Tibial artery (tissue), 4 donors: ENCODE results near the gene PRR9.

Experiments used
- DNase-seq, 2 donors: peaks; one replicate each; pipeline ENCODE4 v3.0.0-alpha.2; 2019
- H3K27ac ChIP-seq, 2 donors: fragments of 200-600 bp; sonication (generic) in 1 of 2; 1 replicate in 1 of 2; 2 replicates in 1 of 2; pipeline ENCODE4 v1.5.1; 2018 to 2019; ENCODE audit warnings: mild to moderate bottlenecking in 1 of 2
- H3K27me3 ChIP-seq, 2 donors: fragments of 200-600 bp; sonication (generic) in 1 of 2; one replicate each; pipeline versions ENCODE4 v1.5.1 to v1.6.0; 2016 to 2019
- H3K36me3 ChIP-seq, 3 donors: fragments of 200-600 bp; sonication (generic) in 2 of 3; one replicate each; pipeline ENCODE4 v1.5.1; 2016 to 2019; ENCODE audit warnings: mild to moderate bottlenecking in 2 of 3
- H3K4me1 ChIP-seq, 4 donors: fragments of 200-600 bp; sonication (generic) in 2 of 4; 1 replicate in 3 of 4; 2 replicates in 1 of 4; pipeline ENCODE4 v1.5.1; 2016 to 2019
- H3K4me3 ChIP-seq, 2 donors: fragments of 200-600 bp; sonication (generic) in 1 of 2; 1 replicate in 1 of 2; 2 replicates in 1 of 2; pipeline ENCODE4 v1.5.1; 2018 to 2019; ENCODE audit warnings: mild to moderate bottlenecking in 2 of 2
- H3K9me3 ChIP-seq, 3 donors: fragments of 200-600 bp; sonication (generic) in 1 of 3; one replicate each; pipeline ENCODE4 v1.5.1; 2016 to 2019
- CTCF ChIP-seq, 2 experiments: fragments of 200-600 bp in 1 of 2; fragments of 450-650 bp in 1 of 2; IDR thresholded peaks; one replicate each; pipeline ENCODE4 v1.5.1; 2017 to 2019; ENCODE audit warnings: antibody characterized with exemption in 2 of 2, mild to moderate bottlenecking in 1 of 2, moderate library complexity in 1 of 2
- intact Hi-C: fragments of 100-400 bp; cut with DNase I; formaldehyde crosslinking; loops from one replicate; pipeline ENCODE4 v1.15.0; 2023; ENCODE audit warnings: low total_unique reads

The PRR9 gene

GRCh38 chr1:153190373-153190772 is 27.0 kb upstream of the PRR9 start:
- TF ChIP-seq CTCF (IDR thresholded peaks at IDR 0.05), result no peak
- Histone ChIP-seq H3K4me1 (no peaks in the 10 kb centered on the region), H3K4me3 (no peak overlapping the region), H3K9me3 (peaks cover 0 to 5% (median 3%) of the 10 kb centered on the region in 3 donors), H3K36me3 (no peaks in the 10 kb centered on the region), H3K27me3 (peaks cover 0 to 2% of the 10 kb centered on the region in 2 donors), H3K27ac (no peak overlapping the region)
- intact Hi-C loops, result no loop called here
- DNase-seq, result no peak

- intact Hi-C loops, result no loop called here
- Histone ChIP-seq H3K27me3 (peaks cover 0 to 2% of the 10 kb centered on the region in 2 donors), H3K4me1 (no peaks in the 10 kb centered on the region), H3K27ac (no peak overlapping the region), H3K36me3 (no peaks in the 10 kb centered on the region), H3K9me3 (no peaks in the 10 kb centered on the region), H3K4me3 (no peak overlapping the region)
- no peak for TF ChIP-seq CTCF (IDR thresholded peaks at IDR 0.05)
- no peak for DNase-seq
Measured at GRCh38 chr1:153192697-153193096, 24.7 kb upstream of the PRR9 start.

- H3K4me1 ChIP-seq, result no peaks in the 10 kb centered on the region
- no peak overlapping the region for H3K4me3 ChIP-seq
- intact Hi-C loops, result no loop called here
- no peak for DNase-seq
- H3K27ac ChIP-seq, result no peak overlapping the region
- no peaks in the 10 kb centered on the region for H3K27me3 ChIP-seq
- no peaks in the 10 kb centered on the region for H3K36me3 ChIP-seq
- no peak for TF ChIP-seq CTCF (IDR thresholded peaks at IDR 0.05)
- H3K9me3 ChIP-seq, result no peaks in the 10 kb centered on the region
Measured at GRCh38 chr1:153194331-153195050, 22.9 kb upstream of the PRR9 start.

GRCh38 chr1:153195216-153195615 is 22.2 kb upstream of the PRR9 start:
- no peak overlapping the region for H3K4me3 ChIP-seq
- no peak overlapping the region for H3K27ac ChIP-seq
- no peak for DNase-seq
- TF ChIP-seq CTCF (IDR thresholded peaks at IDR 0.05), result no peak
- H3K4me1 ChIP-seq, result no peaks in the 10 kb centered on the region
- no peaks in the 10 kb centered on the region for H3K9me3 ChIP-seq
- no peaks in the 10 kb centered on the region for H3K36me3 ChIP-seq
- no peaks in the 10 kb centered on the region for H3K27me3 ChIP-seq
- intact Hi-C loops, result no loop called here

GRCh38 chr1:153202006-153202405 is 15.4 kb upstream of the PRR9 start:
- H3K9me3 ChIP-seq, result no peaks in the 10 kb centered on the region
- H3K27me3 ChIP-seq, result peaks cover 0 to 4% of the 10 kb centered on the region in 2 donors
- no peak overlapping the region for H3K27ac ChIP-seq
- DNase-seq, result no peak
- H3K4me3 ChIP-seq, result no peak overlapping the region
- intact Hi-C loops, result no loop called here
- H3K4me1 ChIP-seq, result no peaks in the 10 kb centered on the region
- no peaks in the 10 kb centered on the region for H3K36me3 ChIP-seq
- TF ChIP-seq CTCF (IDR thresholded peaks at IDR 0.05), result no peak
